GM12878 (cell line): Measurements from ENCODE around the gene ZG16B. TPM values are rescaled to one million over a fixed set of nuclear protein-coding genes. Genes with fewer than 3 reads are reported as not detected.

Source experiments
- ATAC-seq: fragments of 200-7000 bp; cut with Tn5 transposase; 3 replicates; pipeline ENCODE4 v1.9.1; 2020; ENCODE audit warnings: mild to moderate bottlenecking, moderate library complexity
- BruUV-seq: library from RNA; stranded (reverse); fragments of 400-500 nt; replicated peaks from 2 replicates; lab custom pipeline; 2021; lab: Mats Ljungman, UMichigan
- CTCF ChIA-PET: fragments of 300-600 bp; sonication (Branson Sonifier 250); formaldehyde crosslinking; extraction: SDS; loops from one replicate; lab custom pipeline; 2021; ENCODE audit warnings: inconsistent platforms; lab: Yijun Ruan, JAX
- POLR2A ChIA-PET: fragments of 350-600 bp; formaldehyde crosslinking; extraction: SDS; loops from one replicate; lab custom pipeline; 2021; ENCODE audit warnings: inconsistent platforms; lab: Charles Lee
- RAD21 ChIA-PET: fragments of 300-600 bp; sonication (Branson Sonifier 250); formaldehyde crosslinking; loops from one replicate; lab custom pipeline; 2023; ENCODE audit warnings: antibody characterized with exemption; ENCODE audit not compliant: unreplicated experiment; lab: Charles Lee
- SMC1A ChIA-PET: fragments of 300-600 bp; sonication (Branson Sonifier 250); formaldehyde crosslinking; loops from one replicate; lab custom pipeline; 2023; ENCODE audit not compliant: unreplicated experiment, uncharacterized antibody; lab: Charles Lee
- DNase-seq: peaks from one replicate; pipeline ENCODE4 v3.0.0-alpha.2; 2011; ENCODE audit warnings: low read depth, low spot score
- FAIRE-seq: peaks from 3 replicates; lab custom pipeline; 2011; peaks lifted over from hg19 to GRCh38; lab: Jason Lieb, UNC
- H2AFZ ChIP-seq: 2 replicates; pipeline ENCODE4 v1.6.0; 2011; ENCODE audit warnings: low read depth, low read length, control low read depth; ENCODE audit not compliant: control insufficient read depth
- H3K27ac ChIP-seq: 2 replicates; pipeline ENCODE4 v1.5.1; 2011; ENCODE audit warnings: control low read depth; ENCODE audit not compliant: control insufficient read depth, insufficient read depth
- H3K27me3 ChIP-seq, 2 experiments: replicated peaks in 1 of 2; 2 replicates each; pipeline versions ENCODE4 v1.6.0 to v1.6.1; 2011; ENCODE audit warnings: low read length in 1 of 2; ENCODE audit not compliant: control insufficient read depth in 2 of 2, insufficient read depth in 2 of 2
- H3K36me3 ChIP-seq, 2 experiments: 2 replicates each; pipeline ENCODE4 v1.5.1; 2011; ENCODE audit warnings: low read length in 1 of 2; ENCODE audit not compliant: control insufficient read depth in 2 of 2, insufficient read depth in 2 of 2
- H3K4me1 ChIP-seq: 2 replicates; pipeline ENCODE4 v1.6.1; 2011; ENCODE audit warnings: mild to moderate bottlenecking, low read length, moderate library complexity, mixed read lengths; ENCODE audit not compliant: control insufficient read depth, insufficient read depth
- H3K4me2 ChIP-seq: 2 replicates; pipeline ENCODE4 v1.6.0; 2011; ENCODE audit warnings: control low read depth; ENCODE audit not compliant: control insufficient read depth, insufficient read depth
- H3K4me3 ChIP-seq: fragments of 200-600 bp; sonication (generic); 2 replicates; pipeline ENCODE4 v1.5.1; 2016
- H3K79me2 ChIP-seq: 2 replicates; pipeline ENCODE4 v1.6.0; 2011; ENCODE audit warnings: low read length; ENCODE audit not compliant: control insufficient read depth, insufficient read depth
- H3K9ac ChIP-seq: 2 replicates; pipeline ENCODE4 v1.8.0; 2011; ENCODE audit warnings: low read length, control low read depth, mixed read lengths; ENCODE audit not compliant: control insufficient read depth, insufficient read depth
- H3K9me3 ChIP-seq: replicated peaks from 3 replicates; pipeline ENCODE4 v1.5.1; 2011; ENCODE audit warnings: mild to moderate bottlenecking, low read length; ENCODE audit not compliant: control insufficient read depth, insufficient read depth
- H4K20me1 ChIP-seq: 2 replicates; pipeline ENCODE4 v1.6.0; 2011; ENCODE audit not compliant: control insufficient read depth, insufficient read depth
- BHLHE40 ChIP-seq, 2 experiments: fragments of 450-650 bp in 1 of 2; IDR thresholded peaks; 2 replicates each; pipeline ENCODE4 v1.6.1; 2011 to 2017; ENCODE audit warnings: low read depth in 2 of 2, borderline replicate concordance in 1 of 2, improper control_type of control experiment in 1 of 2, low read length in 1 of 2, mild to moderate bottlenecking in 1 of 2
- CEBPB ChIP-seq, 2 experiments: fragments of 150-350 bp in 1 of 2; IDR thresholded peaks; 2 replicates each; pipeline ENCODE4 v1.6.1; 2012 to 2014; ENCODE audit warnings: low read depth in 2 of 2, low read length in 2 of 2, borderline replicate concordance in 1 of 2, inconsistent platforms in 1 of 2
- GATAD2B ChIP-seq: fragments of 450-650 bp; conservative IDR thresholded peaks from 2 replicates; pipeline ENCODE4 v1.6.1; 2017; ENCODE audit warnings: low read depth, mild to moderate bottlenecking, moderate library complexity
- HDGF ChIP-seq: fragments of 450-650 bp; IDR thresholded peaks from 2 replicates; pipeline ENCODE4 v1.6.1; 2016; ENCODE audit warnings: antibody characterized with exemption
- IRF4 ChIP-seq: IDR thresholded peaks from 2 replicates; pipeline ENCODE4 v1.6.1; 2011; ENCODE audit warnings: low read depth, low read length
- JUND ChIP-seq: IDR thresholded peaks from 2 replicates; pipeline ENCODE4 v1.6.1; 2012; ENCODE audit warnings: low read depth, mild to moderate bottlenecking, low read length, improper control_type of control experiment, moderate library complexity
- MTA3 ChIP-seq: IDR thresholded peaks from 2 replicates; pipeline ENCODE4 v1.6.1; 2012; ENCODE audit warnings: low read length, inconsistent platforms, borderline replicate concordance
- NFXL1 ChIP-seq: fragments of 450-650 bp; IDR thresholded peaks from 2 replicates; pipeline ENCODE4 v1.6.1; 2017; ENCODE audit warnings: antibody characterized with exemption, mild to moderate bottlenecking, borderline replicate concordance
- PAX5 ChIP-seq: IDR thresholded peaks from 2 replicates; pipeline ENCODE4 v1.6.1; 2011; ENCODE audit warnings: low read depth, low read length, borderline replicate concordance
- RB1 ChIP-seq: fragments of 450-650 bp; formaldehyde crosslinking; IDR thresholded peaks from 2 replicates; pipeline ENCODE4 v1.6.1; 2017; ENCODE audit warnings: mild to moderate bottlenecking, borderline replicate concordance
- RBBP5 ChIP-seq: fragments of 200-600 bp; sonication (generic); conservative IDR thresholded peaks from 2 replicates; pipeline ENCODE4 v1.6.1; 2016
- SUZ12 ChIP-seq: fragments of 200-600 bp; sonication (generic); IDR thresholded peaks from one replicate; pipeline ENCODE4 v1.6.1; 2018; ENCODE audit warnings: antibody characterized with exemption, mild to moderate bottlenecking; ENCODE audit not compliant: unreplicated experiment
- WGBS: methylation state at CpG from one replicate; pipeline ENCODE4 v1.1.6; 2016; ENCODE audit warnings: low lambda C conversion rate; ENCODE audit not compliant: insufficient replicate concordance, insufficient coverage; ENCODE audit errors: missing lambda C conversion rate; 5-methylcytosine and 5-hydroxymethylcytosine counted together
- in situ Hi-C: fragments of 300-500 bp; cut with MboI; formaldehyde crosslinking; loops from 9 replicates; pipeline ENCODE4 v1.14.3; 2018; ENCODE audit warnings: mixed read lengths
- intact Hi-C: fragments of 100-400 bp; cut with micrococcal nuclease; formaldehyde crosslinking; loops from one replicate; pipeline ENCODE4 v1.14.2; 2022; ENCODE audit not compliant: unreplicated experiment
- polyA plus RNA-seq, 11 experiments: library from polyadenylated mRNA; depleted of rRNA in 4 of 11; unstranded in 6 of 11; stranded (reverse) in 5 of 11; fragments of >200 nt; fragmentation: Nextera tagmentation in 4 of 11; fragmentation: Illumina TruSeq in 1 of 11; extraction: Ambion mirVana in 4 of 11; extraction: Trizol in 1 of 11; gene quantifications; 1 replicate in 1 of 11; 2 replicates in 10 of 11; pipeline versions ENCODE4 v1.2.1 to v1.2.3, GENCODE V29; 2011 to 2016; ENCODE audit warnings: inconsistent platforms in 2 of 11, missing spikeins in 2 of 11, low read depth in 1 of 11
- total RNA-seq, 4 experiments: library from RNA; depleted of rRNA in 3 of 4; stranded (reverse); fragments of >200 nt in 3 of 4; fragmentation: Illumina TruSeq in 1 of 4; extraction: Trizol in 1 of 4; gene quantifications; 2 replicates each; pipeline versions ENCODE4 v1.2.1 to v1.2.3, GENCODE V29; 2013 to 2021

The ZG16B gene
- total and polyA plus RNA-seq, 10 of the 15 experiments (the other 5 are each of a cell fraction or from before 2014, with no cell fraction given) = 1.00 to 11.6 (median 5.8) TPM

- no TSS peak for BruUV-seq
- 62% methylated on average over 16 of the region's 17 CpGs for WGBS
- Histone ChIP-seq H3K79me2 (peaks cover 7% of the 10 kb centered on the region), H3K9ac (no peak overlapping the region), H3K4me3 (no peak overlapping the region), H3K27ac (no peak overlapping the region), H3K36me3 (no peaks in the 10 kb centered on the region), H3K4me1 (no peaks in the 10 kb centered on the region), H2AFZ (no peak overlapping the region), H4K20me1 (no peaks in the 10 kb centered on the region), H3K27me3 (peaks cover 0 to 1% of the 10 kb centered on the region in 2 experiments; a peak in 1 of 4 replicates), H3K4me2 (no peak overlapping the region), H3K9me3 (no peaks in the 10 kb centered on the region)
- in situ Hi-C loops = no loop called here
- TF ChIP-seq MTA3 = no peak
- TF ChIP-seq CEBPB (IDR thresholded peaks at IDR 0.05; ENCODE audit: borderline replicate concordance in 1 of 2, low read depth in 2 of 2, low read length in 2 of 2) = no peak
- TF ChIP-seq BHLHE40 (IDR thresholded peaks at IDR 0.05; ENCODE audit: borderline replicate concordance in 1 of 2, low read depth in 2 of 2, low read length in 1 of 2) = no peak
- no peak for TF ChIP-seq RBBP5
- no peak for TF ChIP-seq HDGF
- no peak for TF ChIP-seq PAX5
- TF ChIP-seq JUND = no peak
- TF ChIP-seq GATAD2B = no peak
- TF ChIP-seq IRF4 = no peak
- TF ChIP-seq SUZ12 = no peak
- no peak for TF ChIP-seq RB1
- no peak for TF ChIP-seq NFXL1
- intact Hi-C loops = no loop called here
- no peak for ATAC-seq
- POLR2A ChIA-PET = no interaction called here
- RAD21 ChIA-PET = no interaction called here
- SMC1A ChIA-PET = no interaction called here
- DNase-seq = no peak
- no peak for FAIRE-seq
- CTCF ChIA-PET = no interaction called here
These were observed 9.9 kb upstream of the ZG16B start for GRCh38 chr16:2819939-2820835.
